Measurements from ENCODE around the gene SHROOM1.
A peak's percentile ranks its signal among the peaks of the same experiment; 100 is the strongest.

SHROOM1 gene

DNA sequence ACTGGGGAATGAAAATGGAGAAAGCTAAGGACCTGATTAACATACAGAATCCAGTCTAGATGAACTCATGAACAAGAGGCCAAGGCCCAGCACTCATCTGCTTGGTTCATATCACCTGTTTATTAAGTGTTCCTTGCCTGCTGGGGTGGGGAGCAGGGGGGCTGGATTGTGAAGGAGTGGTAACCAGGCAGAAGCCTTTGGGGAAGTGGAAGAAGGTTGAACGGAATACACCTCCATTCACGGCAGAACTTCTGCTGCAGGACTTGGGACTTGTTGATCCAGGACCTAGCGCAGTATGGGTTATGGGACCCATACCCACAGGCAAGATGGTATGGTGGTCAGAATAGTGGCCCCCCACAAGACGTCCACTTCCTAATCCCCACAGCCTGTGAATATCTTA lies 44.6 kb downstream of the SHROOM1 start:
- TF ChIP-seq, protein P1, sequence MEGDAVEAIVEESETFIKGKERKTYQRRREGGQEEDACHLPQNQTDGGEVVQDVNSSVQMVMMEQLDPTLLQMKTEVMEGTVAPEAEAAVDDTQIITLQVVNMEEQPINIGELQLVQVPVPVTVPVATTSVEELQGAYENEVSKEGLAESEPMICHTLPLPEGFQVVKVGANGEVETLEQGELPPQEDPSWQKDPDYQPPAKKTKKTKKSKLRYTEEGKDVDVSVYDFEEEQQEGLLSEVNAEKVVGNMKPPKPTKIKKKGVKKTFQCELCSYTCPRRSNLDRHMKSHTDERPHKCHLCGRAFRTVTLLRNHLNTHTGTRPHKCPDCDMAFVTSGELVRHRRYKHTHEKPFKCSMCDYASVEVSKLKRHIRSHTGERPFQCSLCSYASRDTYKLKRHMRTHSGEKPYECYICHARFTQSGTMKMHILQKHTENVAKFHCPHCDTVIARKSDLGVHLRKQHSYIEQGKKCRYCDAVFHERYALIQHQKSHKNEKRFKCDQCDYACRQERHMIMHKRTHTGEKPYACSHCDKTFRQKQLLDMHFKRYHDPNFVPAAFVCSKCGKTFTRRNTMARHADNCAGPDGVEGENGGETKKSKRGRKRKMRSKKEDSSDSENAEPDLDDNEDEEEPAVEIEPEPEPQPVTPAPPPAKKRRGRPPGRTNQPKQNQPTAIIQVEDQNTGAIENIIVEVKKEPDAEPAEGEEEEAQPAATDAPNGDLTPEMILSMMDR (conservative IDR thresholded peaks at IDR 0.05; ENCODE audit: low read depth, low read length) = no peak
- DNase-seq (ENCODE audit: low read depth) = no peak
- no peak overlapping the region for H3K4me3 ChIP-seq (ENCODE audit: low read depth, low read length)

DNA sequence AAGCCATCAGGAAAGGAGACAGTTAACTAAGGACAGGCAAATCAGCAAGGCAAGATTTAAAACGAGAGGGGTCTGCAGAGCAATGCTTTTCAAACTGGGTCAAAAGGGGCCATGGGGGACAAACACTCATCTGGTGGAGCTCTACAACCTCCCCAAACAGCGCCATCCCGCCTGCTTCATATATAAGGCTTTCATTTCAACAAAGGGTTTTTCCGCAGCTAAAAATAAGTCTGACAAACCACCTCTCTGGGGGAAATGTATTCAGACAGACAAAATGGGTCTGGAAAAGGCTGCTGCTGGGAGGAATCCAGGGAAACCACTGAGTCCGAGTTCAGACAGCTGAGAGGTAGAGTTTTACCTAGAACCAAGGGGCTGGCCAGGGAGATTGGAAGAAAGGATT lies 45.1 kb downstream of the SHROOM1 start:
- TF ChIP-seq, protein P1 (conservative IDR thresholded peaks at IDR 0.05; ENCODE audit: low read depth, low read length) = no peak
- no peak overlapping the region for H3K4me3 ChIP-seq (ENCODE audit: low read depth, low read length)
- no peak for DNase-seq (ENCODE audit: low read depth)

DNA sequence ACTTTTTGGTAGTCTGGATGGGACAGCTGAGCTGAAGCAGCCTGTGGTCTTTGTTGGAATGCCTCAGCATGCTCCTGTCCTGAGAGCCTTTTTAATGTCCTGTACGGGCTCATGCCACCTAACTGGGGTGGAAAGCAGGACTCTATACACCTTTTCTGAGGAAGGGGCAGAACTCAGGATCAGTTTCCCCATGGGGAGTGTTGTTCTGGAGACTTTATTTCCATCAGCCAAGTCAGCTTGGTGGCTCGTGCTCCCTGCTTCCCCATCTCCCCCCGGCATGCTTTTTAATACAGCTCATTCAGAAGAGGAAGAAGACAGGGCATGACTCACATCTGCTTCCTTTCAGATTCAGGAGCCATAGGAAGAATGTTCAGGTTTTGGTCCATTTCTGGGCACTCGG lies 48.3 kb downstream of the SHROOM1 start:
- TF ChIP-seq, protein P1 (conservative IDR thresholded peaks at IDR 0.05; ENCODE audit: low read depth, low read length) = no peak
- DNase-seq (ENCODE audit: low read depth) = peak; percentile 59
- no peak overlapping the region for H3K4me3 ChIP-seq (ENCODE audit: low read depth, low read length)

DNA sequence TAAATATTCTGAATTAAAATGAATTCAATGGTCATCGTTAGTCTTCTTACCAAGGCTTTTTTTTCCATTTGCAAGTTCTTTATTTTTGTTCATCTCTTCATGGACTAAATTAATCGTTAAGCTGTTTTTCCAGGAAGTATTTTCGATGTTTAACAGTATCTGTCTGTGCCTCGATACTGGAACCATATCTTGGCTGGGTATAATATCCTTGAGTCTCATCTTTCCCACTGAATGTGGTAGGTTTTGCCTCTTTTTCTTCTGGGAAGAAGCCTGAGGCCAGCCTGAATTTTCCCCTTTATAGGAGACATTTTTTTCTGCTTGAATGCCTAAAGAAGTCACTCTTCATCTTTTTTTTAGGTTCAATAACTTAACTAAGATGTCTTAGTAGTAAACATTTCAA lies 49.4 kb downstream of the SHROOM1 start:
- H3K4me3 ChIP-seq (ENCODE audit: low read depth, low read length) = no peak overlapping the region
- no peak for DNase-seq (ENCODE audit: low read depth)
- TF ChIP-seq, protein P1 (conservative IDR thresholded peaks at IDR 0.05; ENCODE audit: low read depth, low read length) = no peak

DNA sequence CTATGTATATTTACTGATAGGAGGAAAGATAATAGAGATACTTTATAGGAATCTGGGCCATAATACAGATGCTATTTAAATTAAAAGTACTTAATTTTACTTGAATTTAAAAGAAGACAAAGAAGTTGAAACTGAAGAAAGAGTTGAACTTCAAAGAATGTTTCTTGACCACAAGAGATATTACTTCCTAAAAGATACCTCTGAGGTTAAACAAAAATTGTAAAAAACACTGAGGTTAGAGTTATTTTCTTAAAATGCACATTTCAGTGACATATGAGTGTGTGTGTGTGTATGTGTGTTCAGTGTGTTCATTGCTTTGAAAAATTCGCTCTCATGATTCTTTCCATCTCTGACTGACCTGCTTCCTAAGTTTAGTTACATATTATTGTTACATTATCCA lies 49.9 kb downstream of the SHROOM1 start:
- no peak for DNase-seq (ENCODE audit: low read depth)
- TF ChIP-seq, protein P1 (conservative IDR thresholded peaks at IDR 0.05; ENCODE audit: low read depth, low read length) = no peak
- H3K4me3 ChIP-seq (ENCODE audit: low read depth, low read length) = no peak overlapping the region

DNA sequence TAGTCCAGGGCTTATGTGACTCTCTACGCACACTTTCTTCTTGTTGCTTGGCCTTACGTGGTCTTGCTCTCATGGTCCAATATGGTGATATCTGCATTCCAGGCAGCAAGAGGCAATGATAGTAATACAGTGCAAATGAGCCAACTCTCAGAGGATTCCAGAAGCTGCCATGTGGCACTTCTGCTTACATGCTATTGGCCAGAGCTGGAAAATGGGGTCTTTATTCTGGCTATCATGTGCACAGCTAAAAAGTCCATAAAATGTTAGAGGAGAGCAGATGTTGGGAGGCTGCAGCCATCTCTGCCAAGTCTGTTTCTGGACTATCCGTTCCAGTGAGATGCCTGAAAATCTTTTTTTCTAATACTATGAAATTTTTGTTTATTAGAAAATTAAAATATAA lies 50.5 kb downstream of the SHROOM1 start:
- no peak for DNase-seq (ENCODE audit: low read depth)
- H3K4me3 ChIP-seq (ENCODE audit: low read depth, low read length) = no peak overlapping the region
- TF ChIP-seq, protein P1 (conservative IDR thresholded peaks at IDR 0.05; ENCODE audit: low read depth, low read length) = no peak

DNA sequence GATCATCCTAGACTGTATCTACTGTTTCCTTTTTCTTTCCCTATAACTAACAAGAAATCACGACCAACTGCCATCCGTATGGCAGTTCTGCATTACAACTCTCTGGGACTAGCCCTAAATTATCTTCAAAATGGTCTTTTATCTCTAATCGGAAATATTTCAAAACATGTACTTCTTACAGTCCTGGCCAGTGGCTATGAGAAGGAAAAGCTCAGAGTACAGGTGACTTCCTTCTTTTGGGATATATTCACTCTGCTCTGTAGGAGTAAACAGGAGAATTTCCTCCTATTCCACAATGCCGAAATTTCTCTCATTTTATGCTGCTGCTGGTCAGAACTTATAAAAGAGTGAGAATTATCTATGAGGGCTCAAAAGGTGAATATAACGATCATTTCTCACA lies 51.6 kb downstream of the SHROOM1 start:
- DNase-seq (ENCODE audit: low read depth) = no peak
- H3K4me3 ChIP-seq (ENCODE audit: low read depth, low read length) = no peak overlapping the region
- TF ChIP-seq, protein P1 (conservative IDR thresholded peaks at IDR 0.05; ENCODE audit: low read depth, low read length) = no peak

Measured in choroid plexus epithelial cell (primary cell).